Measurements from ENCODE around the gene AACS. TPM values are rescaled to one million over a fixed set of nuclear protein-coding genes. Genes with fewer than 3 reads are reported as not detected.

The AACS gene
- total and polyA plus RNA-seq, 2 of the 8 experiments (the other 6 are each of a cell fraction or from before 2014, with no cell fraction given): 51.9 to 52.4 TPM

DNA sequence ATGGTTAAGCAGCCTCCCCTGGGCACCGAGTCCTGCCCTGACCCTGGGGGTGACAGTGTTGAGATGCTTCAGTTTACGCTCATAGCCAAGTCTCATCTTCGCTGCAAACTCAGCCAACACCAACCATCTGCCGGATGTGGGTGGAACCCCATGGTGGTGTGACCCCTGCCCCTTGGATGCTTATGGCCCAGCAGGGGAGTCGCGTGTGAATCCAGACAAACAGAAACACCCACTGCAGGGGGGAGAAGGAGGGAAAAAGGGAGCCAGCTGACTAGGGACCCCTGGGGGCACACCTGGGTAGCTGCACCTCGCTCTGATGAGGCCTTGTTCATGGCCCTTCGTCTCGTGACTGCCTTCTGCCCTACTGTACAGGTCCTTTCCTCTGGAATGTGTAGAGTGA is 23.8 kb downstream of the AACS start (continued):
- no peak for TF ChIP-seq BACH1 (IDR thresholded peaks at IDR 0.05; ENCODE audit: low read length)
- TF ChIP-seq TBP (IDR thresholded peaks at IDR 0.05; ENCODE audit: low read depth, low read length): no peak

All from H1 (cell line).